Activated CD4-positive, alpha-beta T cell treated with anti-CD3 and anti-CD28 coated beads for 48 hours (primary cell): ENCODE data around the gene KLHL22.
A peak's percentile ranks its signal among the peaks of the same experiment; 100 is the strongest.
"Not testable (repeated sequence)": the region's sequence is repeated elsewhere in the genome, so short reads cannot be mapped to it uniquely, and the experiment has no call there.

Experiments
- DNase-seq: peaks from one replicate; pipeline ENCODE4 v3.0.0-alpha.2; 2020

KLHL22 gene

DNA sequence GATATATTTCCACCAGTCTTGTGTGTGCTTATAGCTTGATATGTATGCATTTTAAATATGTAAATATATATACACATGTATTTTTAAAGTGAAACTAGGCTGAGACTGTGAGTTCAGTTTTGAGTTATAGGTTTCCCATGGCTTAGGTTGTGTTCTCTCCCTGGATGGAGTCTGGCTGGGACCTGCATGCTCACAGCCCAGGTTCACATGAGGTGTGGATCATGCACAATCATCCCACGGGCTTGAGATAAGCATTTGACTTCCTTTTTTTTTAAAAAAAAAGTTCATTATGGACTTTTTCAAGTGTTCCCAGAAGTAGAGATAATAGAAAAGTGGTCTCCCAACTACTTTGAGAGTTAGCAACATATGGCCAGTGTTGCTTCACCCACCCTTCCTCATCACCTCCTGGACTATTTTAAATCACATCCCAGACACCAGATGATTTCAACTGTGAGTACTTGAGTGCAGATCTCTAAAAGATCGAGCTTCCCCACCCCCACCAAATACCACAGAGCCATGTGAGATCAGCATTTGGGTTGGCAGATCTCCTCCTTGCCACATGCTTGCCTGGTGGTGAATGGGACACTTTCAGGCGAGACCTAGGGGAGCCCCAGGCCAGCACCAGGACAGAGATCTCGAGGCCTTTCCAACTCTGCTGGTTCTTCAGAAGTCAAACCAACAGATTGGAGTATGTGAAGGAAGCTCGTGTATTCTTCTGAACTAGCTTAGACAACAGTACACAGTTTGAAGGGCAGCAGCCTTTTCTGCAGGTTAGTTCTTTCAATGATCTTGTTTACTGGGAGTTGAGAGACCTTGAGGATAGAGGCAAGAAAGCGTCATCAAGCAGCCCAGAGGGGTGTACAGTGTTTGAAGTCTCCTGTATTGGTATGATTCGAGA lies 27.7 kb upstream of the KLHL22 start:
- peak; percentile 34 for DNase-seq

DNA sequence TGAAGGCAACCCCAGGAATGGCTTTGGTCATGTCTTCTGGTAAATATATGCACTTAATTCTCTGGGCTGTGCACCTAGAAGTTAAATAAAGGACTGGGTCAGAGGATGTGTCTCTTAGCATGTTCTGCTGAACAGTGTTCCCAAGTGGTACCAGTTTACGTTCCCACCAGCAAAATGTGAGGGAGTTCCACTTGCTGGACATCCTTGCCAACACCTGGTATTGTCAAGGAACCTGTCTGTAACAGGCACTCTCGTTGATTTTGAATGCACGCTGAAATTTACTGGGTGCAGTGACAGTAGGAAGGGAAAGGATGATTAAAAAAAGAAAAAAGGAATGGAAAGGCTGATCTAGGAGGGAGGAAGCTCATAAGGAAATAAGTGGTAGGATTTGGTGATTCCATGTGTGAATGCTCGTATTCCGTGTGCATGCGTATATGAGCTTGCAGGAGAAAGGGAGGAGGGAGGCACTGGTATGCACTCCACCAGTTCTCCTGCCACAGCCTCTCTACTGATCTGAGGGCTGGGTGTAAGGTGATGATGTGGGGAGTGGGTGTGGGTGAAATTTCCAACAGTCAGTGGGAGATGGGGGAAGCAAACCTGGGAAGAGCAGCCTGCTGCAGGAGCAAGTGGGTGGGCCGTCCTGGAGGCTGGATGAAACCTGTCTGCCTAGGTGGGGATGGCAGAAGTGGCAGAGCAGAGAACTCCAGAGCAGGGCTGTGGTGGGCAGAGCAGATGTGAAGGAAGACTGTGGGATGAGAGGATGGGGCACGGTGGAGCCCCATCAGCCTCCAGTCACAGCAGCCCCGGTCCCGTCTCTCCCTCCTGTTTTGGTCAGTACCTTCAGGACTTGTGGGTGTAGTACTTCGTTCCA lies 26.8 kb upstream of the KLHL22 start:
- DNase-seq, result no peak

DNA sequence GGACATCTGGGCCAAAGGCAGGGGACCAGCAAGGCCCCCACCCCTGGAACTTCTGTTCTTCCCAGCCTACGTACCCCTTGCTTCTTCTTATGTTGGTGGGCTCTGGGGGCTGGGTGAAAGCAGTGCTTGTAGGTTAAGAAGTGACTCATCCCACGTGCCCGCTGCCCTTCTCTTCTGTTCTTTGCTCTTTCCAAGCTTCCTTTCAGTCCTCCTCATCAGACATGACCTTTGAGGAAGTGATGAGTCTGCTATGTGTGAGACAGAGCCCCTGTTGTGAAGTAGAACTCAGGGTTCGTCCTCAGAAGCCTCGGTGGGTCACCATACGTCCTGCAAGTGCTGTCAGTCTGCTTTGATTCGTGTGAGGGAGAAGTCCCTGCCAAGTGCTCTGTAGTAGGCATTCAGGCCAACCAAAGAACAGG lies 24.5 kb upstream of the KLHL22 start:
- peak; percentile 36 for DNase-seq

DNA sequence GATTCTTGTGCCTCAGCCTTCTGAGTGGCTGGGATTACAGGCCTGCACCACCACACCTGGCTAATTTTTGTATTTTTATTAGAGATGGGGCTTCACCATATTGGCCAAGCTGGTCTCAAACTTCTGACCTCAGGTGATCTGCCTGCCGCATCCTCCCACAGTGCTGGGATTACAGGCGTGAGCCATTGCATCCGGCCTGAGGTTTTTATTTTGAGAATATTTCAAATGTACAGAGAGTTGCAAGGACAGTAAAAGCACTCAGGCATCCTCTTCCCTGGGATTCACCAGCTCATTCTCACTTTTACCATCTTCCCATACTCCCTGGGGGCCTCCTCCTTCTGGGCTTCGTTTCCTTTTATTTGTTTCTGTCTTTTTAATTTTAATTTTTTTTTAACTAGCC lies 24.0 kb upstream of the KLHL22 start:
- no peak for DNase-seq

DNA sequence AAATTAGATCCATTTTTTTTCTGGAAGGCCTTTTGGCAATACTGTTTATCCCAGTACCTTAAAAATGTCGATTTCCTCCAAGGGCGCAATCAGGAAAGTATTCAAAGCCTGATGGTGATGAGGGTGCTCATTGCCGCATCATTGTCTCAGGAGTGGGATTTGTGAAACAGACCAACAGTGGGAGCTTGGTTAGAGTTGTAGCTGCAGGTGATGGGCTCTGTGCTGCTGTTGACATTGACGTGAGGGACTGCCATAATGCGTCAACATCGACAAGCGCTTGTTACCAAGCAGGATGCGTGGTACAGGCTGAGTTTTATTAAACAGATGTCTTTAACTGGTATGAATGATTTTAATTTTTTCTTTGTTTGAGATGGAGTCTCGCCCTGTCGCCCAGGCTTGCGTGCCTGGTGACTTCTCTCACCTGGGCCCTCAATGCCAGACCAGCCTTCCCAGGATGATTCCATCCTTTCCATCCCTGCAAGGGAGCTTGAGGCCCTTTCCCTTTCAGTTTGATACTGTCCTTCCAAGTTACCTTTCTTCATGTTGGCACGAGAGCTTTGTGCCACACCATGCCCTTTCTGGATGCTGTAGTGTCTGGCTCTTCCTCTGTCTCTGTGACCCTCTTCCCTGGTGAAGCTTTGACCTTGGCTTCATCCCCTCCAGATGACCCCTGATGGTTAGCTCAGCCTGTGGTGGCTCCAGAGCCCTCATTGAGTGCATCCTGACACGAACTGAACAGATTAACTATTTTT lies 22.4 kb upstream of the KLHL22 start:
- no peak for DNase-seq

DNA sequence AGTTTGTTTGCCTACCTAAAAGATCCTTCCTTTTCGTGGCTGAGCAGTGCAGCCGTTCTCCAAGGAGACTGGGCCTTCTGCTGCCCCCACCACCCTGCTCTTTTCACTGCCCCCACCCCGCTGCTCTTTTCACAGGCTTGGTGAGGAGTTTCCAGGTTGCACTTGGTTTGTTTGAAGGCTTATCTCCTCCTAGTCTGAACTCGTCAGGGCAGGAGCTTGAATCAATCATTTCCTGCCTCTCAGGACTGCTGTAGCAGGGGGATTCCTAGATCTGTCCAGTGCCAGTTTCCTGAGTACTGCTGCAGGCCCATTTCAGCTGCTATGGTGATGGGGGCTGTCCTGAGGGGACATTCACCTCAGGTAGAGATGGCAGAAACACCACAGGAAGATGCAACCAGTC lies 21.8 kb upstream of the KLHL22 start:
- DNase-seq, result no peak

DNA sequence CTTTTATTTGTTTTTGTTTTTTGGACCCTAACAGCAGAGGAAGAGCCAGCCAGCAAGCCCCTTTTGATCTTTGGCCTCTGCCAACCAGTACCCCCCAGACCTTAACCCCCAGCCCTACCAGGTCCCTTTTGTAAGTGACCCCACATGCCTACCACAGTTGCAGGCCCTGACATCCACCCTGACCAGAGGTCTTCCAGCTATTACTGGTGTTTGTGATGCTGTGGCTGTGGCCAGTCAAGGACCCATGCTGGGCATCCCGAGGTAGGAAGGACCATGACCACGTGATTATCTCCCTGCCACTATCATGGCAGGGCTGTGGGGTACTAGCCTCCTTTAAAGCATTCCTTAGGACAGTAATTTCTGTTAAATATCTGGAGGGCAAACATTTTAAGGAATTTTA lies 20.8 kb upstream of the KLHL22 start:
- no peak for DNase-seq

DNA sequence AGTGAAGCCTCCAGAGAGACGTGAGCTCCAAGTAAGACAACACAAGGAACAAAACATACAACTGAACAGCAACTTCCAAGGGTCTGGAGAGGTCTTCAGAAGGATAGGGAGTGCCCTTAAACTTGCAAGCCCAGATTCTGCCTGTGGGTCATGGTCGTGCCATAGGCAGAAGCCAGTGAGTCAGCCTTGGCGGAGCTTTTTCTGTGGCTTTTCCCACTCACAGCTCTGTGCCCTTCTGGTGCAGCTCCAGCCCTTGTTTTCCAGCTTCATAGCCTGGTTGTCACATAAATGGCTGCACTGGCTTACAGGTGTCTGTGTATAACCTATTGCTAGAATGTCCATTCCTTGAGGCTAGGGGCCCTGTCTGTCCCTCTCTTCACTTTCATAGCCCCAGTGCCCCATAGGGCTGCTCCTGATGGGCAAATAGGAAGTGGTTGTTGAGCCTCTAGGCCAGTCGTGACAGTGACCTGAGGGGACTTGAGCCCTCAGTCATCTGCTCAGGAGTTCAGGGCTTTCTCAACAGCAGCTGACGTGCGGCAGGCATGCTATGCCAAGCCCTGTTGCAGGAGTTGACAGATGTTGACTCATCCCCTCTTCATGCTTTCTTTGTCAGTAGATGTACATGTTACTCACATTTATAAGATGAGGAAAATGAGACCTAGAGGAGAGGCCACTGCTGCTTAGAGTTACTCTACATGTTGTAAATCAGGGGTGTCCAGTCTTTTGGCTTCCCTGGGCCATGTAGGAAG lies 19.2 kb upstream of the KLHL22 start:
- DNase-seq, result peak; percentile 36

DNA sequence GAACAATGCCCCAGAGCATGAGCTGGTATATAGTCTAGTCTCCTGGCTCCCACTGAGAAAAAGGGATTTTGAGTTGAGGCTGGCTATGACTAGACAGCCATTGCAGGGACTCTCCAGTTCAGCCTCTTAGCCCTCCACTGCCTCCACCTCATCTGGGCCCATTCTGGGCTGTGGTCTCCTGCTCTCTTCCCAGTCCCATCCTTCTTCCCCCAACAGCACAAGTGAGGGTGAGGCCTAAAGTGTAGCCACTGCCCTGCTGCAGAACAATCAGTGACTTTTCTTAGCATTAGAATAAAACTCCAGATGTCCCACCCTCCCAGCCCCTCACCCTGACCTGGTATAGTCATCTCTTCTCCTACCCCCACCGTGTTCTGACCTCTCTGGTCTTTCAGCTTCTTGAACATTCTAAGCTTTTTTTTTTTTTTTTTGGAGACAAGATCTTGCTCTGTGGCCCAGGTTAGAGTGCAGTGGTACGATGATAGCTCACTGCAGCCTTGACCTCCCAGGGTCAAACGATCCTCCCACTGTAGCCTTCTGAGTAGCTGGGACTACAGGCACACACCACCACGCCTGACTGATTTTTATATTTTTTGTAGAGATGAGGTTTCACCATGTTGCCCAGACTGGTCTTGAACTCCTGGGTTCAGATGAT lies 16.1 kb upstream of the KLHL22 start:
- DNase-seq, result no peak

DNA sequence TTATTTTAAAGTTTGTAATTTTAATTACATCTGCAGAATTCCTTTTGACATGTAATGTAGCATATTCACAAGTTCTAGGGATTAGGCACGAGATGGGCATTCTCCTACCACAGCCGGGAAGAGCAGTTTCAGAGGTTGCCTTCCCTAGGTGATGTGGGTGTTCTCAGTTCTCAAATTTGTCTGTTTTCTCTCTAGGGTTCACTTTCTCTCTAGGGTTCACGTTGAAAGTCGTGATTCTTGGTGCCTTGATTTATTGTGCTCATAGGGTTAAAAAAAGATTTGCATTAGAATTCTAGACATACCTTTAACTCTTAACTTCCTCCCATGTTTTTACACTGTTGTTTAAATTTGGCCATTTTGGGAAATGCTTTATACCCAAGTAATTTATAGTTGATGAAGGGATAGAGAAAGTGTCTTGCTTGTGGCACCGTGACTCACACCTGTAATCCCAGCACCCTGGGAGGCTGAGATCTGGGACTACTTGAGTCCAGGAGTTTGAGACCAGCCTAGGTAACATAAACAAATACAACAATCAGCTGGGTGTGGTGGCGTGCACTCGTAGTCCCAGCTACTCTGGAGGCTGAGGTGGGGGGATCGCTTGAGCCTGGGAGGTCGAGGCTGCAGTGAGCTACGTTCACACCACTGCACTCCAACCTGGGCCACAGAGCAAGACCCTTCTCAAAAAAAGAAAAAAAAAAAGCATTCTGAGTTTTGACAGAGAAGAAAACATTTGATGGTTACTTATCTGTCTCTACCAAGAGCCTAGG lies 15.4 kb upstream of the KLHL22 start:
- DNase-seq, result no peak

DNA sequence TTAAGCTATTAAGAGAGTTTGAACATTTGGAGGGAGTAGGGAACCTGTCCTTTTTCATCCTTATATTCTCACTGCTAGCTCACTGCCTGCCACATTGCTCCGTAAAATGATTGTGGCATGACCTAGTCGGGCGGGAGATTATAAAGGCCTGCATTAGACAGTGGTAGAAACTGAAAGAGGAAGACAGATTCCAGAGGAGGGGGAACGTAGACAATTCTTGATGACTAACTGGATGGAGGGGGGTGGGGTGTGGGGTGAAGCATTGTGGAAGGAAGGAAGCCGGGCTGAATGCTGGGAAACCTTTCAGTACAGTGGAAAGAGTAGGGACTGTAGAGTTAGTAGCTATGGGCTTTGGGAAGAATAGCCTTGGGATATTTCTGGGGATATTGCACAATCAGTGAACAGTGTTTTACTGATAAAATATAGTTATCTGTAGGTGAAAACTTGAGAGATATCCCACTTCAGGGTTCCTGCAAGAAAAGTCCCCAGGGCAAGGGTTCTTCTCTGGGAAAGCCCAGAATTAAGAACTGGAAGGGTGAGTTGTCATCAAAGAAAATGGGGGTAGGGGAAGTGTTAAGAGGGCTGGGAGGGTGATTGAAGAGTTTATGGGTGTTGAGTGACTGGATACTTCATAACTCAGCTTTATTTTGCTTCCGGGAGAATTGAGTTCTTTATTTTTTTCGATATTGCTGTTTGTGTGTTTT lies 13.9 kb upstream of the KLHL22 start:
- peak; percentile 72 for DNase-seq

DNA sequence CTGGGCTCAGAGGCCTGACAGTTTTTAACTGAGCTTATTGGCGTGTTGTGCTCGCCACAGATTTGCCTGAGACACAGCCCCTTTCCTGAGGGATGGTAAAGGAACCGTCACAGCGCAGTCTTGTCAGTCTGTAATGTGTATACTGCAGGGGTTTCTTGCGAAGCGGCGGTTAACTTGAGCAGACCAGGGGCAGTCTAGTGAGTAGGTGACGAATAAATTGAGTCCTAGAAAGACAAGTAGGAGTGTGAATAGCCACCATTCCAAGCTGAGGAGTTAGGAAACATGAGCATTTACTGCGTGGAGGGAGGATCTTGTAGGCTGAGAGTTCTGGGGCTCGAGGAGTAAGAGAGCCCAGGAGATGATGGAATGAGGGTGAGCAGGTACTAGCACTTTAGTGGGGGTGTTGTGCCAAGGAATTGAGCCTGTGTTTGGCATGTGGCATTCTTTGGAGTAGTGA lies 13.2 kb upstream of the KLHL22 start:
- peak; percentile 17 for DNase-seq

DNA sequence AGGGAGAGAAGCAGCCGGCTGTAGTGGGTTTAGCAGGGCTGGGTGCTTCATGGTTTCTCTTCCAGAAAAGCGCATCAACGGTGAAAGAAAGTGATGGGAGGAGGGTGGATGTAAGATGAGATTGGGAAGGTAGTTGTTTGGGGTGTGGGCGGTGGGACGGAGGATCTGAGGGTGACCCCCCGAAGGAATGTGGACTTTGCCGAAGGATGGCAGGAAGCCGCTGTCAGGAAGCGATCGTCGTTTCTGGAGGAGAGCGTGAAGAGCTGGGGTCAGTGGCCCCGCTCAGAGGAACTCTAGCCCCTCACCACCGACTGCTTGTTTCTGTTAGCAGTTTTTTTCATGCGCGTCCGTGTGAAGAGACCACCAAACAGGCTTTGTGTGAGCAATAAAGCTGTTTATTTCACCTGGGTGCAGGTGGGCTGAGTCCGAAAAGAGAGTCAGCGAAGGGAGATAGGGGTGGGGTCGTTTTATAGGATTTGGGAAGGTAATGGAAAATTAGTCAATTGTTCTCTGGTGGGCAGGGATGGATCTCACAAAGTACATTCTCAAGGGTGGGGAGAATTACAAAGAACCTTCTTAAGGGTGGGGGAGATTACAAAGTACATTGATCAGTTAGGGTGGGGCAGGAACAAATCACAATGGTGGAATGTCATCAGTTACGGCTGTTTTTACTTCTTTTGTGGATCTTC lies 12.6 kb upstream of the KLHL22 start:
- not testable (repeated sequence) for DNase-seq

DNA sequence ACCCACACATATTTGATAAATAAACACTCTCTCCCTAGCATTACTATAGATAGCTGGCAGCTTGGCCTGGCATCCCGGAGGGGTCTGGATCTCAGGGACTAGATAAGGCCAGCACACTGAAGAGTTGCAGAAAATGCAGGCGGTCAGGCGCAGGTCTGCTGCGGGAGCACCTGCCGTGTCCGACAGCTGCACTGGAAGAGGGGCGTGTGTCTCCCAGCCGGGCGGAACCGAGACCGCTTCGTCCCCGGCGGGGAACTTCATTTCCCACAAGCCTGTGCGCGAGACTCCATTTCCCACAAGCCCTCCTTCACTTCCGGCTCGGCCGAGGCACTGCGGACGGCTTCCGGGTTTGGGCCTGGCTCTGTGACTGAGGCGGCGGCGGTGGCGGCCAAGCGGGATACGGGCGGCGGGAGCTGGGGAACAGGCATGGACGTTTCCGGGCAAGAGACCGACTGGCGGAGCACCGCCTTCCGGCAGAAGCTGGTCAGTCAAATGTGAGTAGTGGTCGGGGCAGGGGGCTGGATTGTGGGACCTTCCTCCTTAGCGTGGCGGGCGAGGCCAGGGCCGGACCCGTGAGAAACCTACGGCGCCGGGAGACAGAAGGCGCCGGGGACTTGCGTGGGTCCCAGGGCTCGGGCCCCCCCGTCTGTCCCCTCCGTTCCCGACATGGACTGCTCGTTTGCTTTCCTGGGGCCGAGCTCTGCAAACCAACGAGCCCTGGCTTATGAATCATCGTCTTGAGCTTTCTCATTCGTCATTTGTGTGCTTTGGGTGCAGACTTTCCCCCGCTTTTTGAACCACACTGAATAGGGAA lies 11.9 kb upstream of the KLHL22 start, which contains the start of gene MED15:
Gene MED15, plus strand, starts transcription at position 358 of the 814 bp plus-strand sequence. Its CDS starts 69 bp downstream, at position 427.
- DNase-seq, result peak; percentile 94

DNA sequence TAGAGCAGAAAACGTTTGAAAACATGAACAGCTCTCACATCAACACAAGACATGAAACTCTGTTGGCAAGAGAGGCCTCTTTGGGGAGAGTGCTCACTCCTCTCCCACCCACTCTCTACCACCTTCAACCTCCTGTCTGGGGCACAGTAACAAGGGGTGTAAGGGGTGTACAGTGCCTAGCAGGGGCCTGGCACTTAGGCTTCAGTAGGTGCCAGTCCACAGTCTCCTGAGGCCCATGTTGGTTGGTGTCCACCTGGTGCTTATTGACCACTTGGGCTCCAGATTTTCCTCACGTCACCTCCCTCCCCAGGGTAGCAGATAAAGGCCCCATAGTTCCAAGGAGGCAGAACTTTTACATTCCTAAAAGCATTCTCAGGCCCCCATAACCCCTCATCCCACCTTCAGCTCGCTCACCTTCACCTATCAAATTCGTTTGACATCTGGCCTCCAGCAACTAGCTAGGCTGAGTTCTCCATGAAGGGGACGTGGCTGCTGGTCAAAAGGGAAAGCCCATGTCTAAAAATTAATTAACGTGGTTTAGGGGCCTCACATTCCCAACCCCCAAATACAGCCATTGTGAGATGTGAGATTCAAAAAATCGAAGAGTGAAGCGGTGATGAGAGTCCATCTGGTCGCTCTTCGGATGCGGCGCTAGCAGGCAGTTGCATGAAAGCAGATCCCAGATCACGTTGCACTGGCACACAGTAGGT lies 11.1 kb upstream of the KLHL22 start:
- no peak for DNase-seq

DNA sequence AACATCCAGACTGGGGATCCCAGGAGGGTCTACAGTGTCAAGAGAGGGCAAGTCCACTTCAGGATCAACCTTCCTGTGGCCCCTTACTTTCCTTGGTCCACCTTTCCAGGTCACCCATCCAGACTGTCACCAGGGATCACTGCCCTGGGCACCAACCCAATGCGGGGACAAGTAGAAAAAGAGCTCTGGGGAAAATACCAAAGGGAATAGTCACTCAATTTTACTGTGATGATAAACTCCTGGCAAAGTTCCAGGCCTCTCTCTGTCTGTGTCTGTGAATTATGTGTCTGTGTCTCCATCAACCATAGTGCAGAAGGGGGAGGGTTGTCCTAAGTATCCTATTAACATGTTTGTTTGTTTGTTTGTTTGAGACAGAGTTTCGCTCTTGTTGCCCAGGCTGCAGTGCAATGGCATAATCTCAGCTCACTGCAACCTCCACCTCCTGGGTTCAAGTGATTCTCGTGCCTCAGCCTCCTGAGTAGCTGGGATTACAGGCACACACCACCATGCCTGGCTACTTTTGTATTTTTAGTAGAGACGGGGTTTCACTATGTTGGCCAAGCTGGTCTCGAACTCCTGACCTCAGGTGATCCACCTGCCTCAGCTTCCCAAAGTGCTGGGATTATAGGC lies 8.8 kb upstream of the KLHL22 start:
- DNase-seq, result not testable (repeated sequence)

DNA sequence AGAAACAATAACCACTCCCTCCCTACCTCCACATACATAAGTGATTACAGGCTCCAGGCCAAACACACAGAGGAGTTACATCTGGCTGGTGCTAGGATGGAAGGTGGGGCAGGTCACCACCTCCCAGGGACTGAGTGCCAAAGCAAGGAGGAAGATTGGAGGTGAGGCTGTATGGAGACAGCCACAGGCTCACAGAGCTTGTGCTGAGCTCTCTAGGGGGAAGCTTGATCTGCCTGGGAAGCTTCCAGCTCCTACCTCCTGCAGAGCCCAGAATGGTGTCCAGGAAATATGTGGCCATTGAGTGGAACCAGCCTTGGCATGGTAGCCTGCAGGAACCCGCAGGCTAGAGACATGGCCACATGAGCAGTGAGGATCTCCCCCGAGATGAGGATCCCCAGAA lies 8.2 kb upstream of the KLHL22 start:
- no peak for DNase-seq
